Fibroblast of peridontal ligament (primary cell): Measurements from ENCODE around the gene TSR3.

Experiments used
- DNase-seq: peaks from one replicate; pipeline ENCODE4 v3.0.0-alpha.2; 2010; ENCODE audit errors: extremely low read depth

The TSR3 gene

GRCh38 chr16:1354815-1355540 lies 3.3 kb upstream of the TSR3 start:
- DNase-seq = no peak

DNA sequence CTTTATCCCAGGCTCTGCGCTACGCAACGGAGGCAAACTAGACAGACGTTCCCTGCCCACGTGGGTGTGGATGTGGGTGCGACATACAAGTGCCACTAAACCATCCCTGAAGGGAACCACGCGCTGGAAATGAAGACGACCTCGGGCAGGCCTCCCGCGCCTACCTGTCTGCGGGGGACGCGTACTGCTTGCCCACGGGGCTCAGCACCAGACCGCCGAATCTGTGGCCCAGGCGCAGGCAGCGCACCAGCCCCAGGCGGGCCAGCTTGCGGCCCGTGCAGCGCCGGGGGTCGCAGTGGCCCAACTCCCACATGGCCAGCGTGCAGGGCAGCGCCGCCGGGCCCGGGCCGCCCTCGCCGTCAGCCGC lies 480 bp downstream of the TSR3 start:
- no peak for DNase-seq

DNA sequence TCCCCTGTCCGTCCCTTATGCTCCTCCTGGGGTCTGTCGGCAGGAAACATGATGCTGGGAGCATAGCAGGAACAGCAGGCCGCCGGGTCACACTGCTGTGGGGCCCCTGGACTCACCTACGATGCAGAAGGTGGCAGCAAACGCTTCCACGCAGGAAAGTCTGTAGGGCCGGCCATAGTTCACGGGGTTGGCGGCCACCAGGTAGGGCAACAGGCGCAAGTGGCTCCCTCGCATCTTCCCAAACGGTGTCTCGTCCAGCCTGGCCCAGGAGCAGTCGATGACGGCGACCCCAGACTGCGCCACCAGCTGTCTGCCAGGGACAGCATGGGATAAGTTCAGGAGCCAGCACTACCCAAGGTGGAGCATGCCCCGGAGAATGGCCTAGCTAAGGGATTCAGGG lies 987 bp downstream of the TSR3 start:
- no peak for DNase-seq

- no peak for DNase-seq
Measured at GRCh38 chr16:1349951-1350350, 1.7 kb downstream of the TSR3 start.

DNA sequence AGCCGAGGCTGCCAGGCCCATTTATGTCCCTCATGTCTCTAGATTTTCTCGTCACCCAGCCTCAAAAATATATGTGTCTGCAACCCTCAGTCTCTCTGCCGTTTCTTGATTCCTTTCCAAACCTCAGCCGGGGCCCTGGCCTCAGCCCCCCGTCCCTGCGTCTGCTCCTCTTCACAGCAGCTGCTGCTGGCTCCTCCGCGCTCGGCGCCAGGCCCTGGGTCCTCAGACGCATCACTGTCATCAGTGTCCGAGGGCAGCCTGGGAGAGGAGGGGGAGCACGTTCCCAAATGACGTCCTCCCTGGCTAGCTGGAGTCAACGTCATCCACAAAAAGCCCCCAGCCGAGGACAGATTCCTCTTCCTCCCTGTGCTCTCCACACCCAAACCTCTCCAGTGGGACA lies 2.3 kb downstream of the TSR3 start:
- no peak for DNase-seq

GRCh38 chr16:1348926-1349325 lies 2.8 kb downstream of the TSR3 start:
- DNase-seq = no peak

- DNase-seq = no peak
Measured at GRCh38 chr16:1348441-1348840, 3.2 kb downstream of the TSR3 start.

DNA sequence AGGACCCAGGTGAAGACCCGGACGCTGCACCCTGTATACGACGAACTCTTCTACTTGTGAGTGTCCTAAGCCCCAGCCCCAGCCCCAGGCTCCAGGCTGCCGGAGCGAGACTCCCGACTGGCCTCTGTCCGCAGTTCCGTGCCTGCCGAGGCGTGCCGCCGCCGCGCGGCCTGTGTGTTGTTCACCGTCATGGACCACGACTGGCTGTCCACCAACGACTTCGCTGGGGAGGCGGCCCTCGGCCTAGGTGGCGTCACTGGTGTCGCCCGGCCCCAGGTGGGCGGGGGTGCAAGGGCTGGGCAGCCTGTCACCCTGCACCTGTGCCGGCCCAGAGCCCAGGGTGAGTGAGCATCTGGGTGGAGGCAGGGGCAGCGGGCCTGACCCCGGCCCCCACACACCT lies 3.7 kb downstream of the TSR3 start:
- no peak for DNase-seq

DNA sequence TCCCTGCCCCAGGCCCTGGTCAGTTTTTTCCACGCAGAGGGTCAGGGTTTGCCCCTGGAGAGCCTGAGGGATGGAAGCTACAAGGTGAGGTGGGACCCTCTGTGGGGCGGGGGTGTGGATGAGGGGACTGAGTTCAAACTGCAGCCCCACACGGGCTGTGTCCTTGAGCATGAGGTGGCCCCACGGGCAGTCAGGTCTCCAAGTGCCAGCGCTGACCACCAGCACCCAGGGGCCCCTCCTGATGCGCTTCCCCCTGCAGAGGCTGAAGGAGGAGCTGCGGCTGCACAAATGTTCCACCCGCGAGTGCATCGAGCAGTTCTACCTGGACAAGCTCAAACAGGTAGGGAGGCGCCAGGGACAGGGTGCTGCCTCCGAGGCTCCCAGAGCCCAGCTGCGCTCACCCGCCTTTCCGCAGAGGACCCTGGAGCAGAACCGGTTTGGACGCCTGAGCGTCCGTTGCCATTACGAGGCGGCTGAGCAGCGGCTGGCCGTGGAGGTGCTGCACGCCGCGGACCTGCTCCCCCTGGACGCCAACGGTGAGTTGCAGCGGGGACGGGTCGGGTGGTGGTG lies 4.3 kb downstream of the TSR3 start:
- DNase-seq = no peak

DNA sequence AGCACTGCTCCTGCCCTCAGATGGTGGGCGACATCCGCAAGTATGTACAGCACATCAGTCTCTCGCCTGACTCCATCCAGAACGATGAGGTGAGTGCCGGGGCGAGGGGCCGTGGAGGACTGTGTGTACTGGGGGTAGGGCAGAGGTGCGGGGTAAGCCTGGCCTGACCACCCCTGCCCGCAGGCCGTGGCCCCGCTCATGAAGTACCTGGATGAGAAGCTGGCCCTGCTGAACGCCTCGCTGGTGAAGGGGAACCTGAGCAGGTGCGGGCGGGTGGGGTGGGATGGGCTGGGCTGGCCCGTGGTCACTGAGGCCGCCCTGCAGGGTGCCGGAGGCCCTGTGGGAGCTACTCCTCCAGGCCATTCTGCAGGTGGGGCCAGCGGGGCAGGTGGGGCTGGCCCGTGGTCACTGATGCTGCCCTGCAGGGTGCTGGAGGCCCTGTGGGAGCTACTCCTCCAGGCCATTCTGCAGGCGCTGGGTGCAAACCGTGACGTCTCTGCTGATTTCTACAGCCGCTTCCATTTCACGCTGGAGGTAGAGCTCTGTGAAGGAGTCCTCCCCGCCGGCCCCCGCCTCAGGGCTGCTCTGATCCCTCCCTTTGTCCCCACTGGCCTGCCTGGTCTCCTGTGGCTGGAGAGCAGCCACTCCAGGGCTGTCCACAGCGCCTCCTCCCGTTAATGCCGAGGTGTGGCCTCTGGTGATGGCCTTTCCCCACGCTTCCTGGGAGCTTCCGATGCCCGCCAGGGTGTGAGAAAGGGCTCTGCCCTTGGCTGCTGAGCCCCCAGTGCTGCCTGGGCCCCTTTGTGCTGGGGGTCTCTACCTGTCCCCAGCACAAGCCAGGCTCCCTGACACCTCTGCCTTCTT lies 5.0 kb downstream of the TSR3 start:
- DNase-seq = no peak

DNA sequence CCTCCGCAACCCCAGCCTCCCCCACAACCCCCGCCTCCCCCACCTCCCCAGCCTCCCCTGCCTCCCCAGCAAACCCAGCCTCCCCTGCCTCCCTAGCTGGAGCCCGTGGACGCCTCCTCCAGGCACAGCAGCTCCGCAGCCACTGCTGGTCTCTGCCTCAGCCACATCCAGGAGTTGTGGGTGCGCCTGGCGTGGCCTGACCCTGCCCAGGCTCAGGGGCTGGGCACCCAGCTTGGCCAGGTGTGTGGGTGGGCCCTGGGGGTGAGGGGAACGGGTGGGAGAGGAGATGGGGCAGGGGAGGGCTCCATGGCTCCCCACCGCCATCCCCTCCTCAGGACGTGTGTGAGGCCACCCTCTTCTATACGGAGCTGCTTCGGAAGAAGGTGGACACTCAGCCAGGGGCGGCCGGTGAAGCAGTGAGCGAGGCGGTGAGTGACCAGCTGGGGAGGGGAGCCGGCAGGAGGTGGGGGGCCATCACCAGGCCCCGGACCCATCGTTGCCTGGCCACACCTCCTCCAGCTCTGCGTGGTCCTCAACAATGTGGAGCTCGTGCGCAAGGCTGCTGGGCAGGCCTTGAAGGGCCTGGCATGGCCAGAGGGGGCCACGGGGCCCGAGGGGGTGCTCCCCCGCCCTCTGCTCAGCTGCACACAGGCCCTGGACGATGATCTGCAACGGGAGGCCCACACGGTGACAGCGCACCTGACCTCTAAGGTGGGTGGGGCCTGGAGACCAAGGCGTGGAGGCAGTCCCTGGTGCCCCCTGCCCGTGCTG lies 5.8 kb downstream of the TSR3 start:
- DNase-seq = no peak

GRCh38 chr16:1345087-1345486 lies 6.6 kb downstream of the TSR3 start:
- no peak for DNase-seq

DNA sequence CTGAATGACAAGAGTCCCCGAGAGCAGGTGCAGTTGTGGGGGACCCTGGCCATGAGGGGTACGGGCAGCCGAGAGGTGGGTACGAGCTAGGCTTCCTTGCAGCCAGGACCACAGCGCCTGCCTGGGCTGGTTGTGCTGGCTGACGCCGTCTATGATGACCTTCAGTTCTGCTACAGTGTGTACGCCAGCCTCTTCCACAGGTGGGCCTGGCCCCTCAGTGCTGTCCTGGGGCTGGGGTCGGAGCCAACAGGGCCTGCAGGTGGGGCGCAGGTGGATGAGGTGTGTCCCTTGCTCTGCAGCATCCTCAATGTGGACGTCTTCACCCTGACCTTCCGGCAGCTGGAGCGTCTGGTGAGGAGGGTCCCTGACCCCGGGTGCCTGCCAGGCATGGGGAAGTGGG lies 7.2 kb downstream of the TSR3 start:
- no peak for DNase-seq

GRCh38 chr16:1343428-1344242 lies 8.0 kb downstream of the TSR3 start:
- no peak for DNase-seq

- peak; percentile 35 for DNase-seq
Measured at GRCh38 chr16:1342526-1343427, 8.9 kb downstream of the TSR3 start.

DNA sequence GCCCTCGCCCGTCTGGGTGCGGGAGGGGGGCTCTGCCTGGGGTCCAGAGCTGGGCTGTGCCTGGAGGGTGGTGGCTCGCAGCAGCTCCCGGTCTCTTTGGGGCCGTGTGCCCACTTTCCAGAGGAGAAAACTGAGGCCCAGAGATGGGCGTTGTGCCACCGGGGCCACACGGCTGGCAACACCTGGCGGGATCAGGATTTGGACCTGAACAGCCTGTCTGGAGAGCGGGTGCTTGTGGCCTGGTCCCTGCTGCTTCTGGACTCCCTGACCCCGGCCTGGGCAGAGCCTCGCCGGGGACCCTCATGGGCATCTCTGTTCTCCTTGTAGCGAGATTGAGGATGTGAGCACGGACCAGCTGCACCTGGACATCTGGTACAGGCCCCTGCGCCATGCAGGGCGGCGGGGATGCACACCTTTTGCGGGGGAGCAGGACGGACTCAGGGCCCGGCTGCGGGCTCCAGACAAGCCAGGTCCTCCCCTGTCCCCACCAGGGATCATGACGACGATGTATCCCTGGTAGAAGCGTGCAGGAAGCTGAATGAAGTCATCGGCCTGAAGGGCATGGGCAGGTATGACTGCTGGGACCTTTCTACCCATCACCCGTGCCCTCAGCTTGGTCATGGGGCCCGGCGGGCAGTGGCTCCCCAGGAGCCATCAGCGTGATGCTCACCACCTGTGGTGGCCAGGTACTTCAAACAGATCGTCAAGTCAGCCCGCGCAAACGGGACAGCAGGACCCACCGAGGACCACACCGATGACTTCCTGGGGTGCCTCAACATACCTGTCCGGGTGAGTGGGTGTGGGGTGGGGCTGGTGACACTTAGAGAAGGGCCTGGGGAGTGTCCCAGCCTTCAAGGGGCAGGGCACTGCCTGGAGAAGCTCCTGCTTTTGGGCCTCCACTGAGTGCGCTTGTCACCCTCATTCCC lies 9.9 kb downstream of the TSR3 start:
- no peak for DNase-seq

DNA sequence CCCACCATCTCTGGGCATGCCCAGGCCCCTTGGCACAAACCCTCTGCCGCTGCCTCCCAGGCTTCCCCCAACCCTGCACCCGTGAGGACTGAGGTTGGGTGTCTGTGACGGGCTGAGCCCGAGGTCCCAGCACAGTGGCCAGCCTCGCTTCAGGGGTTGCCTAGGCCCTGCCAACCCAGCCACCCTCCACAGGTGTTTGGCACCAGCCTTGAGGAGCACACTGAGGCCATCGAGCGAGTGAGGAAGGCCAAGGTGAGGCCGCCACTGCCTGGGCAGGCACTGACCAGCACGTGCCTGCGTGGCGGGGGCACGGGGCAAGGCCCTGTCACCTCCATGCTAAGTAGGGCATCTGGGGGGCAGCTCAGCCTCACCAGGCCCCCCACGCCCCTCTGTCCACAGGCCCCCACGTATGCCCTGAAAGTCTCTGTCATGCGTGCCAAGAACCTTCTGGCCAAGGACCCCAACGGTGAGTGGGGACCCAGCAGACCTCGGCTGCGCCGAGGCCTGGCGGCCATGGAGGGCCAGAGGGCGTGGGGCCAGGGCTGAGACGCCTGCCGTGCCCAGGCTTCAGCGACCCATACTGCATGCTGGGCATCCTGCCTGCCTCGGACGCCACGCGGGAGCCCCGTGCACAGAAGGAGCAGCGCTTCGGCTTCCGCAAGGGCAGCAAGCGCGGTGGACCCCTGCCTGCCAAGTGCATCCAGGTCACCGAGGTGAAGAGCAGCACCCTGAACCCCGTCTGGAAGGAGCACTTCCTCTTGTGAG lies 10.8 kb downstream of the TSR3 start:
- DNase-seq = no peak

- no peak for DNase-seq
Measured at GRCh38 chr16:1338855-1339675, 12.6 kb downstream of the TSR3 start.
